ENCODE results near the gene CSMD2. TPM values are rescaled to one million over a fixed set of nuclear protein-coding genes. Genes with fewer than 3 reads are reported as not detected.

The CSMD2 gene
- total RNA-seq, 2 experiments from 2014 or later: not detected

DNA sequence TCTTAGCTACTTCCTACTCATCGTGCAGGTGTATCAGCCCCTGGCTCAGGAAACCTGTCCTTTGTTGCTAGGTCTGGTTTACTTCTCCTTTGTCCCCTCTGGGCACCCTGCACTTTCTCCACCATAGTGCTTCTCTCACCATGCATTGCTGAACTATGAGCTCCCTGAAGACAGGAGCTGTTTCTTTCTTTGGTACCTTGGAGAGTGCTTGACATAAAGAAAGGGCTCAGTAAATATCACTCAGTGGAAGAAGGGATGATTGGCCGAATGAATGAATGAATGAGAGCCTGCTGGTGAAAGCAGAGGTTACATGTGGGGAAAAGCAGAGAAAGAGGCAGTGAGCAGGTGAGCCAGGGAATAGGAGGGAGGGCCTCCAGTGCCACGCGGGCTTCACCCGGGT lies 310.9 kb downstream of the CSMD2 start:
- intact Hi-C loops (cut with micrococcal nuclease): no loop called here
- Mint-ChIP-seq H3K9me3 (no peaks in the 10 kb centered on the region), H3K36me3 (ENCODE audit: low read depth) (no peaks in the 10 kb centered on the region), H3K4me3 (no peak overlapping the region), H3K27me3 (ENCODE audit: low read depth) (peaks cover 10% of the 10 kb centered on the region), H3K27ac (no peak overlapping the region), H3K4me1 (ENCODE audit: low read depth) (no peaks in the 10 kb centered on the region)
- CTCF ChIA-PET: no interaction called here
- DNase-seq: no peak

DNA sequence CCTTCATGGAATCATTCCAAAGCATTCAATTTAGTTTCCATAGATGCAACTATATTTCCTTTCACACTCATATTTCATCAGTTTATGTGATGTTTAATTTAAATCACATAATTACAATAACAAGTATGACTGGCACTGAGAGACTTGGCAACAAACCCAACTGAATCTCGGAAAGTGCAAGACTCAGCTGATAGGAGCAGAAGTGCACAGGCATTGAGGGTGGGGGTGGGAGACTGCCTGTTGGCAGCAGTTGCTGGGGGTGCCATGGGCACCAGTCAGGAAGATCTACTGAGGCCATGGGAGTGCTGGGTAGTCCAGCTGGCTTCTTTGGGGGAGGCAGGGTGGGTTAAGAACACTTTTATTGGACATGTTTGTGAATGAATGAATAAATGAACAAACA lies 311.6 kb downstream of the CSMD2 start:
- no peak overlapping the region for H3K4me3 Mint-ChIP-seq
- no peaks in the 10 kb centered on the region for H3K9me3 Mint-ChIP-seq
- intact Hi-C loops (cut with micrococcal nuclease): no loop called here
- CTCF ChIA-PET: interaction anchor here (0.7 kb wide), 1 partner anchor 219 kb away, joined by 3 read pairs; no protein-coding TSS in a partner anchor
- H3K27me3 Mint-ChIP-seq (ENCODE audit: low read depth): peaks cover 11% of the 10 kb centered on the region
- H3K36me3 Mint-ChIP-seq (ENCODE audit: low read depth): no peaks in the 10 kb centered on the region
- no peak for DNase-seq
- H3K27ac Mint-ChIP-seq: no peak overlapping the region
- no peaks in the 10 kb centered on the region for H3K4me1 Mint-ChIP-seq (ENCODE audit: low read depth)

DNA sequence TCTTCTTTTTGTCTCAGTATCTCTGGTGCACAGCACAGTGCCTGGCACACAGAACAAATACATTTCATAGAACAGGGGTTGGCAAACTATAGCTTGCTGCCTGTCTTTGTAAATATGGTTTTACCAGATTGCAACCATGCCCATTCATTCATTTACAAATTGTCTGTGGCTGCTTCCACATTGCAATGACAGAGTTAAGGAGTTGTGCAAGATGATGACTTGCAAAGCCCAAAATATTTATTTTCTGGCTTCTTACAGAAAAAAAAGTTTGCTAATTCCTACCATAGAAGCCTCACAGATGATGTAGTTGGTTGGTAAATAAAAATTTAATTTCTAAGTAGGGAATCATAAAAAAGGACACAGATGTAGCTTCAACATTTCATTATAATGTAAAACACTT lies 312.3 kb downstream of the CSMD2 start:
- Mint-ChIP-seq H3K4me1 (ENCODE audit: low read depth) (no peaks in the 10 kb centered on the region), H3K27ac (no peak overlapping the region), H3K36me3 (ENCODE audit: low read depth) (no peaks in the 10 kb centered on the region), H3K27me3 (ENCODE audit: low read depth) (peaks cover 13% of the 10 kb centered on the region), H3K9me3 (no peaks in the 10 kb centered on the region), H3K4me3 (no peak overlapping the region)
- CTCF ChIA-PET: no interaction called here
- intact Hi-C loops (cut with micrococcal nuclease): no loop called here
- no peak for DNase-seq

DNA sequence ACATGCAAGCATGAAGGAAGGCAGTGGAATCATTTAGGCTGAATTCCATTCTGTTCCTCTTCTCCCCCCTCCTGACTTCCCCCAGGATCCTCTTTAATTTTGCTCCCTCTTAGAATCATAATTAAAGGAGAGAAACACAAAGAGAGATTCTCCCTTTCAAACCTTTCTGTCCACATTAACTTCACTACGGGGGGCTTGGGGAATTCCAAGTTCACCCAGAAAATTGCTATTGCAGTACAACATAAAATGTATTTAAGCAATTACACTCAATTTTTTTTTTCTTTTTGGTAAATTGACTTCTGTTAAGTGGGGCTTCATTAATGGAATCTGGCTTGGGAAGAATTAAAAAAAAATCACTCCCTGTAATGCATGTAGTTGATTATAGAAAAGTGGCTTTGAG lies 314.5 kb downstream of the CSMD2 start:
- Mint-ChIP-seq H3K36me3 (ENCODE audit: low read depth) (no peaks in the 10 kb centered on the region), H3K27ac (no peak overlapping the region), H3K27me3 (ENCODE audit: low read depth) (peaks cover 11% of the 10 kb centered on the region), H3K4me3 (no peak overlapping the region), H3K4me1 (ENCODE audit: low read depth) (no peaks in the 10 kb centered on the region), H3K9me3 (no peaks in the 10 kb centered on the region)
- CTCF ChIA-PET: no interaction called here
- no peak for DNase-seq
- intact Hi-C loops (cut with micrococcal nuclease): no loop called here

DNA sequence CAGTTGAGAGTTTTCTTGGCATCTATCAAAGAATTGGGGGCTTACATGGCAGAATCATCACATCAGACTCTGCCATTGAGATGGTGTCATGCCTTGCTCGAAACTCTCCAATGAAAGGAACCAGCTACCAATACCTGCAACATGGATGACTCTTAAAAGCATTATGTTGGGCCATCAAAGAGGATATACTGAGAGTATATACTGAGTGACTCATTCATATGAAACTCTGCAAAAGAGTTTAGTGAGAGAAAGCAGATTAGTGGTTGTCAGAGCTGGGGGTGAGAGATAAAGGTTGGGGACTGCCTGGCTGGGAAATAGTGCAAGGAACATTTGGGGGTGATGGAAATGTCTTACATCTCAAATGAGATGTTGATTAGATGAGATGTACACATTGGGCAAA lies 315.8 kb downstream of the CSMD2 start:
- no peaks in the 10 kb centered on the region for H3K4me1 Mint-ChIP-seq (ENCODE audit: low read depth)

DNA sequence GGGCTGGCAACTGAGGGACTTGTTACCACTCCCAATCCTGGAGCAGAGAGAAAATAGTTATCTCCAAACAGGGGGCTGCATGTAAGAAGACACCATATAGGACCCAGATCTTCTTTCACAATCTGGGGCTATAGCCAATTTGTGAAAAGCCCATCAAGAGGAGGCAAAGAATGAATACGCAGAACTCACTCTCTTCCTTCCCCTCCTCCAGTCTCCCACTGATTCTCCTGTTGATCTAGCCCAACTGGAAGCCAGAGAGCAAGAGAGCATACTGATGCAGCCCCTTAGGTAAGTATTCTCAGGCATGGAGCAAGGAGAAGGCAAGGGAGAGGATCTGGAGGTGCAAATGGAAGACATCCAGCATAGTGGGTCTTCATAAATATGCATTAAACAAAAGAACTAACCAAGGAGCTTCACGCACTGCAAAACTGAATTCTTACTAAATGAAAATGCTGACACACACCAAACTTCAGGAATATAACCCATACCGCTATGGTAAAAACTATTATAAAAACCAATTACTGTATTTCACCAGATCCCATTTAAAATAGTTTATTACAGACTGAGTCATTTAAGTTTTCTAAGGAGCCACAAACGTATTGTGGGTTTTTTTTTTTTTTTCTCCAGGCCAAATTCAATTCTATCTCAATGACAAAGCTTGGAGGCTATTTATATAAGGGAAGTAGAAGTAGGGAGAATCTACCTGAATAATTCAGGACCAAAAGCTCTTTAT lies 316.7 kb downstream of the CSMD2 start:
- no peak for DNase-seq
- no peaks in the 10 kb centered on the region for H3K36me3 Mint-ChIP-seq (ENCODE audit: low read depth)
- no peak overlapping the region for H3K4me3 Mint-ChIP-seq
- CTCF ChIA-PET: no interaction called here
- H3K27me3 Mint-ChIP-seq (ENCODE audit: low read depth): peaks cover 6% of the 10 kb centered on the region
- no peak overlapping the region for H3K27ac Mint-ChIP-seq
- intact Hi-C loops (cut with micrococcal nuclease): no loop called here
- H3K9me3 Mint-ChIP-seq: no peaks in the 10 kb centered on the region
- H3K4me1 Mint-ChIP-seq (ENCODE audit: low read depth): no peaks in the 10 kb centered on the region

More for the DNA sequence above, 315.8 kb downstream of the CSMD2 start:
- no peak overlapping the region for H3K27ac Mint-ChIP-seq
- no peak overlapping the region for H3K4me3 Mint-ChIP-seq
- CTCF ChIA-PET: no interaction called here
- H3K9me3 Mint-ChIP-seq: no peaks in the 10 kb centered on the region
- H3K36me3 Mint-ChIP-seq (ENCODE audit: low read depth): no peaks in the 10 kb centered on the region
- DNase-seq: no peak
- intact Hi-C loops (cut with micrococcal nuclease): no loop called here
- peaks cover 9% of the 10 kb centered on the region for H3K27me3 Mint-ChIP-seq (ENCODE audit: low read depth)

DNA sequence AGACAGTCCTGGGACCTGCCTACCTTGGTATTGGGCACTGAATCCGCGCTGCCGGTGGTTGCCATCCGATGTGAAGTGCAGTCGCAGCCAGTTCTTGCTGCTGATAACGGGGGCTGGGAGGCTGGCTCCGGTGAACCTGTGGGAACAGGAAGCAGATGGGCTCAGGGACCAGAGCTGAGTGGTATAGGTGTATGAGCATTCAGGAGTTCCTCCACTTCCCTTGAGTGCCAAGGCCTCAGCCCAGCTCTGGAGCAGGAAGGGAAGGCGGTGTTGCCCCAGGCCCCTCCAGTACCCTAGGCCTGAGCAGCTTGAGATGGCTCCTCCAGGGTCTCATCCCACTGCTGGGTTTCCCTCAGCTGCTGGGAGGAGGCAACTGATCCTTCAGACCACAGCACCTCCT lies 318.2 kb downstream of the CSMD2 start:
- Mint-ChIP-seq H3K27ac (no peak overlapping the region), H3K4me1 (ENCODE audit: low read depth) (no peaks in the 10 kb centered on the region), H3K4me3 (no peak overlapping the region), H3K36me3 (ENCODE audit: low read depth) (no peaks in the 10 kb centered on the region), H3K9me3 (no peaks in the 10 kb centered on the region), H3K27me3 (ENCODE audit: low read depth) (peaks cover 3% of the 10 kb centered on the region)
- DNase-seq: no peak
- intact Hi-C loops (cut with micrococcal nuclease): no loop called here
- CTCF ChIA-PET: no interaction called here

DNA sequence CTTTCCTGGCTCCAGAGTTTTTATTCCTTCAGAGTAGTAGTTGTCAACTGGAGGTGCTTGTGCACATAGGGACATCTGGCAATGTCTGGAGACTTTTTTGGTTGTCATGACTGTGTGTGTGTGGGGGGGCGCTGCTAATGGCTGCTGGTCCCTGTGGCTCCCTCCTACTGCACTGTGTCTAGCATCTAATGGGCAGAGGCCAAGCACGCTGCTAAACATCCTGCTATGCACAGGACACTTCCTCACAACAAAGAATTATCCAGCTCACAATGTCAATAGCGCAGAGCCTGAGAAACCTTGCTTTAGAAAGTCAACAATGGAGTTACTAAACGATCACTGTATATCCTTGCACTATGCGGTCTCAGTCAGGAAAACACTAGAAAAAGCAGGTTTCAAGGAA lies 320.9 kb downstream of the CSMD2 start:
- DNase-seq: no peak
- Mint-ChIP-seq H3K4me1 (ENCODE audit: low read depth) (no peaks in the 10 kb centered on the region), H3K36me3 (ENCODE audit: low read depth) (no peaks in the 10 kb centered on the region), H3K27me3 (ENCODE audit: low read depth) (peaks cover 7% of the 10 kb centered on the region), H3K4me3 (no peak overlapping the region), H3K27ac (no peak overlapping the region), H3K9me3 (no peaks in the 10 kb centered on the region)
- intact Hi-C loops (cut with micrococcal nuclease): no loop called here
- CTCF ChIA-PET: no interaction called here

DNA sequence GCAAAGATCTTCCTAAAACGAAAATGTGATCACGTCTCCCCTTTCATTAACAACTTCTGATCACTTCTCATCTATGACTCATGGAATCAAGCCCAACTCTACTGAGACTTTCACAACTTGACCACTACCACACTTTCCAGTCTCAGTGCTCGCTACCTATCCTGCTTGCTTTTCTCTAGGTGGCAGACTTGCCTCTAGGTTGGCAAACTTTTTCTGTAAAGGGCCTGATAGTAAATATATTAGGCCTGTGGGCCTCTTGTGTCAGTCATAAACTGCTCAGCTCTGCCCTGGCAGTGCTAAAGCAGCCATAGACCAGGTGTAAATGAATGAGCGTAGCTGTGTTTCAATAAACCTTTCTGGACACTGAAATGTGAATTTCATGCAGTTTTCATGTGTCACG lies 322.7 kb downstream of the CSMD2 start:
- peaks cover 1% of the 10 kb centered on the region for H3K9me3 Mint-ChIP-seq
- no peak overlapping the region for H3K27ac Mint-ChIP-seq
- CTCF ChIA-PET: no interaction called here
- H3K27me3 Mint-ChIP-seq (ENCODE audit: low read depth): peaks cover 9% of the 10 kb centered on the region
- H3K36me3 Mint-ChIP-seq (ENCODE audit: low read depth): no peaks in the 10 kb centered on the region
- no peak overlapping the region for H3K4me3 Mint-ChIP-seq
- no peaks in the 10 kb centered on the region for H3K4me1 Mint-ChIP-seq (ENCODE audit: low read depth)
- no peak for DNase-seq
- intact Hi-C loops (cut with micrococcal nuclease): no loop called here

DNA sequence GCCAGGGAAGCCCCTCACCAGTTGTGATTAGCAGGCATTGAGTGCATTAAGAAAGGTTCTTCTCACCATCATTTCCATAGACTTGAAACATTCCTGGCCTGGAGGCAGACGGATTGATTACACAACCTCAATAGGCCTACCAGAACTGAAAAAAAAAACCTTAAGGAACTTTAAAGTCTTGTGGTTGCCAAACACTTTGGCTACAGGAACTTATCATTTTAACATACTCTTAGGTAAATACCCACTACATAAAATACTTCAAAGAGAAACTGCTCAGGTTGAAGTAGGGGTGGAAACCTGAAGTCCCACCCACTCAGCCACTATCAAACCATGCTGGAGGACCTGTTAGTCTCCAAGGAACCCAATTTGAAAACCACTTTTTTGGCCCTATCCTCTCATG lies 323.5 kb downstream of the CSMD2 start:
- CTCF ChIA-PET: no interaction called here
- no peaks in the 10 kb centered on the region for H3K36me3 Mint-ChIP-seq (ENCODE audit: low read depth)
- peaks cover 7% of the 10 kb centered on the region for H3K9me3 Mint-ChIP-seq
- no peak for DNase-seq
- no peak overlapping the region for H3K4me3 Mint-ChIP-seq
- intact Hi-C loops (cut with micrococcal nuclease): no loop called here
- H3K27ac Mint-ChIP-seq: no peak overlapping the region
- peaks cover 12% of the 10 kb centered on the region for H3K27me3 Mint-ChIP-seq (ENCODE audit: low read depth)
- H3K4me1 Mint-ChIP-seq (ENCODE audit: low read depth): no peaks in the 10 kb centered on the region

DNA sequence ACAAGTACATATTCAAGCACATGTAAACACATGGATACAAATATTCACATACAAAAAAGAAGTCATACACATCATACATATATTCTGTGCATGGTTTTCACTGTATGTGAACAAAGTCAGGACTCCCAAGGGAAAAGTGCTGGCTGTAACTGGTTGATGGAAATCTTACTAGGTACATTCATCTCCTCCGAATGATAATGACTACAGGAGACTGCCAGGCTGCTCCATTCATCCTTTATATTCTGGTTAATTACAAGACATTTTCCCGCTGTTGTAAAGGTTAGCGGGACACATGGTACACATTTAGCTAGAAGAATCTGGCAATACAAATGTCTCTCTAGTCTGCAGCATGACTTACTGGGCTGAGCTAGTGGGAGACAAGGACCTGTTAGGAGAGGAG lies 327.4 kb downstream of the CSMD2 start:
- intact Hi-C loops (cut with micrococcal nuclease): no loop called here
- H3K27me3 Mint-ChIP-seq (ENCODE audit: low read depth): peaks cover 12% of the 10 kb centered on the region
- H3K36me3 Mint-ChIP-seq (ENCODE audit: low read depth): no peaks in the 10 kb centered on the region
- H3K4me1 Mint-ChIP-seq (ENCODE audit: low read depth): no peaks in the 10 kb centered on the region
- H3K27ac Mint-ChIP-seq: no peak overlapping the region
- DNase-seq: no peak
- no peak overlapping the region for H3K4me3 Mint-ChIP-seq
- CTCF ChIA-PET: no interaction called here
- H3K9me3 Mint-ChIP-seq: peaks cover 8% of the 10 kb centered on the region

DNA sequence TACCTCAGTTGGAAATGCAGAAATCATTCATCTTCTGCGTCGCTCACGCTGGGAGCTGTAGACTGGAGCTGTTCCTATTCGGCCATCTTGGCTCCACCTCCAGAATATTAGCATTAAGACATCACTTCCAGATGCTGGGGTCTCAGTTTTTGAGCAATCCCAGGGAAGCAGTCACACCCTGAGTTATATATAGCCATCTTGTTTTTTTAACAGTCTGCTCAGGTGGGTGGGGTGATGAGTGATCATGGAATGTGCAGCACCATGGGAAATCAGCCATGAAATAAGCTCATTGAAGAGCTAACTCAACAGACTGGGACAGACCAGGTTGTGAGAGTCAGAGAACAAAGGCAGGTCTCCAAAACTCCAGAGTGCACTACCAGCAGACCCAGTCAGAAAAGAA lies 328.1 kb downstream of the CSMD2 start:
- Mint-ChIP-seq H3K4me3 (no peak overlapping the region), H3K4me1 (ENCODE audit: low read depth) (no peaks in the 10 kb centered on the region), H3K27me3 (ENCODE audit: low read depth) (peaks cover 12% of the 10 kb centered on the region), H3K27ac (no peak overlapping the region), H3K36me3 (ENCODE audit: low read depth) (no peaks in the 10 kb centered on the region), H3K9me3 (peaks cover 8% of the 10 kb centered on the region)
- intact Hi-C loops (cut with micrococcal nuclease): no loop called here
- no peak for DNase-seq
- CTCF ChIA-PET: no interaction called here

DNA sequence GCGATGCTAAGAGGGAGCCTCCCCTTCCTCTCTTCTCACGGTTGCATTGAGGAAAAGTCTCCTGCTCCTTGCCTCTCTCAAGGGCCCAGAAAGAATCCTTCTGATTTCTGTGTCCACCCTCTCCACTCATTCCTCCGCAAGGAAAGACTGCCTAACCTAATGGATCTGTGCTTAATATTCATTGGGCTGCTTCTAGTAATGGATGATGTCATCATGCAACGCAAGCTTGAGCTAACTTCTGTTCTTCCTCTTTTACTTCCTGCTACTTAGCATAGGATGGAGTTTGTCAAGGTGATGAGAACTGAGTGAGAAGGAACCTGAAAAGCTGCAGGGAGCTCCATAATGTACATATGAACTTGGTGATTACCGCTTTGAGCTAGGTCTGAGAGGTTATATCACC lies 336.4 kb downstream of the CSMD2 start:
- peaks cover 3% of the 10 kb centered on the region for H3K9me3 Mint-ChIP-seq
- no peak overlapping the region for H3K4me3 Mint-ChIP-seq
- H3K4me1 Mint-ChIP-seq (ENCODE audit: low read depth): no peaks in the 10 kb centered on the region
- intact Hi-C loops (cut with micrococcal nuclease): no loop called here
- peaks cover 14% of the 10 kb centered on the region for H3K27me3 Mint-ChIP-seq (ENCODE audit: low read depth)
- CTCF ChIA-PET: no interaction called here
- DNase-seq: no peak
- H3K27ac Mint-ChIP-seq: no peak overlapping the region
- no peaks in the 10 kb centered on the region for H3K36me3 Mint-ChIP-seq (ENCODE audit: low read depth)
